SU-DHL-6 (cell line): ENCODE results near the gene FOLR1.

ENCODE experiments used
- EZH2phosphoT487 ChIP-seq: fragments of 200-600 bp; sonication (generic), shearing (Covaris generic); conservative IDR thresholded peaks from 2 replicates; pipeline ENCODE4 v1.6.1; 2018; ENCODE audit warnings: mild to moderate bottlenecking, antibody characterized with exemption, low read length, moderate library complexity, mixed read lengths
- TF ChIP-seq, protein P1 (sequence below): fragments of 200-600 bp; sonication (generic); IDR thresholded peaks from one replicate; pipeline ENCODE4 v1.5.1; 2017; ENCODE audit warnings: antibody characterized with exemption, mild to moderate bottlenecking, low read length, moderate library complexity; ENCODE audit not compliant: insufficient read depth, poor library complexity, severe bottlenecking

DNA sequence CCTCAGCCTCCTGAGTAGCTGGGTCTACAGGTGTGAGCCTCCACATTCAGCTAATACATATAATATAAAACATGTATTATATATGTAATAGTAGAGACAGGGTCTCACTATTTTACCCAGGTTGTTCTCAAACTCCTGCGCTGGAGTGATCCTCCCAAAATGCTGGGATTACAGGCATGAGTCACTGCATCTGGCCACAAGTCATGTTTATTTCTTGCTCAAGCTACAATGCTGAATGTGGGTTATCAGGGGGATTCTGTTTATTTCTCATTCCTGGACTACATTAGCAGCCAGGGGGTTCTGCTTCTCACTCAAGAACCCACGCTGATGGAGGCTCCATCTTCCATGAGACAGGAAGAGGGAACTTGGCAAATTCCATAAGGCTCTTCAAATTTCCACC is 31.6 kb upstream of the FOLR1 start:
- TF ChIP-seq, protein P1, sequence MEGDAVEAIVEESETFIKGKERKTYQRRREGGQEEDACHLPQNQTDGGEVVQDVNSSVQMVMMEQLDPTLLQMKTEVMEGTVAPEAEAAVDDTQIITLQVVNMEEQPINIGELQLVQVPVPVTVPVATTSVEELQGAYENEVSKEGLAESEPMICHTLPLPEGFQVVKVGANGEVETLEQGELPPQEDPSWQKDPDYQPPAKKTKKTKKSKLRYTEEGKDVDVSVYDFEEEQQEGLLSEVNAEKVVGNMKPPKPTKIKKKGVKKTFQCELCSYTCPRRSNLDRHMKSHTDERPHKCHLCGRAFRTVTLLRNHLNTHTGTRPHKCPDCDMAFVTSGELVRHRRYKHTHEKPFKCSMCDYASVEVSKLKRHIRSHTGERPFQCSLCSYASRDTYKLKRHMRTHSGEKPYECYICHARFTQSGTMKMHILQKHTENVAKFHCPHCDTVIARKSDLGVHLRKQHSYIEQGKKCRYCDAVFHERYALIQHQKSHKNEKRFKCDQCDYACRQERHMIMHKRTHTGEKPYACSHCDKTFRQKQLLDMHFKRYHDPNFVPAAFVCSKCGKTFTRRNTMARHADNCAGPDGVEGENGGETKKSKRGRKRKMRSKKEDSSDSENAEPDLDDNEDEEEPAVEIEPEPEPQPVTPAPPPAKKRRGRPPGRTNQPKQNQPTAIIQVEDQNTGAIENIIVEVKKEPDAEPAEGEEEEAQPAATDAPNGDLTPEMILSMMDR: no peak
- no peak for TF ChIP-seq EZH2phosphoT487
